ENCODE data around the gene CEP68.

CEP68 gene, protein sequence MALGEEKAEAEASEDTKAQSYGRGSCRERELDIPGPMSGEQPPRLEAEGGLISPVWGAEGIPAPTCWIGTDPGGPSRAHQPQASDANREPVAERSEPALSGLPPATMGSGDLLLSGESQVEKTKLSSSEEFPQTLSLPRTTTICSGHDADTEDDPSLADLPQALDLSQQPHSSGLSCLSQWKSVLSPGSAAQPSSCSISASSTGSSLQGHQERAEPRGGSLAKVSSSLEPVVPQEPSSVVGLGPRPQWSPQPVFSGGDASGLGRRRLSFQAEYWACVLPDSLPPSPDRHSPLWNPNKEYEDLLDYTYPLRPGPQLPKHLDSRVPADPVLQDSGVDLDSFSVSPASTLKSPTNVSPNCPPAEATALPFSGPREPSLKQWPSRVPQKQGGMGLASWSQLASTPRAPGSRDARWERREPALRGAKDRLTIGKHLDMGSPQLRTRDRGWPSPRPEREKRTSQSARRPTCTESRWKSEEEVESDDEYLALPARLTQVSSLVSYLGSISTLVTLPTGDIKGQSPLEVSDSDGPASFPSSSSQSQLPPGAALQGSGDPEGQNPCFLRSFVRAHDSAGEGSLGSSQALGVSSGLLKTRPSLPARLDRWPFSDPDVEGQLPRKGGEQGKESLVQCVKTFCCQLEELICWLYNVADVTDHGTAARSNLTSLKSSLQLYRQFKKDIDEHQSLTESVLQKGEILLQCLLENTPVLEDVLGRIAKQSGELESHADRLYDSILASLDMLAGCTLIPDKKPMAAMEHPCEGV

GRCh38 chr2:65056215-65057053 is at the start of gene CEP68:
TSS of gene CEP68 (plus strand) at chr2:65056416. CDS start at chr2:65069445, 13,029 bp downstream.
- Histone ChIP-seq H3F3A (ENCODE audit: insufficient read depth) (peaks cover 14% of the 10 kb centered on the region; the same call in 1 of the 2 replicates), H3K9me3 (ENCODE audit: insufficient read depth, low read length) (no peaks in the 10 kb centered on the region), H3K4me2 (ENCODE audit: low read depth, low read length, poor library complexity, severe bottlenecking) (peak within 1 kb of the TSS; percentile 81), H3K9ac (ENCODE audit: low read length) (peak within 1 kb of the TSS; percentile 58), H3K27ac (ENCODE audit: low read depth, low read length) (no peak within 1 kb of the TSS), H3K4me3 (ENCODE audit: insufficient read depth, low read length, poor library complexity, severe bottlenecking) (peak within 1 kb of the TSS; percentile 66), H4K20me1 (ENCODE audit: low read depth, low read length) (no peaks in the 10 kb centered on the region), H3K79me2 (ENCODE audit: insufficient read depth, low read length) (no peaks in the 10 kb centered on the region), H3K9me2 (replicated peaks; ENCODE audit: insufficient read depth, low read length) (no peaks in the 10 kb centered on the region), H3K27me3 (ENCODE audit: low read length) (no peaks in the 10 kb centered on the region), H2AFZ (ENCODE audit: low read depth, low read length, severe bottlenecking) (peak within 1 kb of the TSS; percentile 77), H3K36me3 (ENCODE audit: low read length) (no peaks in the 10 kb centered on the region)
- no peak for TF ChIP-seq EZH2phosphoT487 (conservative IDR thresholded peaks at IDR 0.05; ENCODE audit: low read length)
- TF ChIP-seq, protein P1, sequence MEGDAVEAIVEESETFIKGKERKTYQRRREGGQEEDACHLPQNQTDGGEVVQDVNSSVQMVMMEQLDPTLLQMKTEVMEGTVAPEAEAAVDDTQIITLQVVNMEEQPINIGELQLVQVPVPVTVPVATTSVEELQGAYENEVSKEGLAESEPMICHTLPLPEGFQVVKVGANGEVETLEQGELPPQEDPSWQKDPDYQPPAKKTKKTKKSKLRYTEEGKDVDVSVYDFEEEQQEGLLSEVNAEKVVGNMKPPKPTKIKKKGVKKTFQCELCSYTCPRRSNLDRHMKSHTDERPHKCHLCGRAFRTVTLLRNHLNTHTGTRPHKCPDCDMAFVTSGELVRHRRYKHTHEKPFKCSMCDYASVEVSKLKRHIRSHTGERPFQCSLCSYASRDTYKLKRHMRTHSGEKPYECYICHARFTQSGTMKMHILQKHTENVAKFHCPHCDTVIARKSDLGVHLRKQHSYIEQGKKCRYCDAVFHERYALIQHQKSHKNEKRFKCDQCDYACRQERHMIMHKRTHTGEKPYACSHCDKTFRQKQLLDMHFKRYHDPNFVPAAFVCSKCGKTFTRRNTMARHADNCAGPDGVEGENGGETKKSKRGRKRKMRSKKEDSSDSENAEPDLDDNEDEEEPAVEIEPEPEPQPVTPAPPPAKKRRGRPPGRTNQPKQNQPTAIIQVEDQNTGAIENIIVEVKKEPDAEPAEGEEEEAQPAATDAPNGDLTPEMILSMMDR (IDR thresholded peaks at IDR 0.05; ENCODE audit: insufficient read depth, low read length, poor library complexity, severe bottlenecking), result no peak

DNA sequence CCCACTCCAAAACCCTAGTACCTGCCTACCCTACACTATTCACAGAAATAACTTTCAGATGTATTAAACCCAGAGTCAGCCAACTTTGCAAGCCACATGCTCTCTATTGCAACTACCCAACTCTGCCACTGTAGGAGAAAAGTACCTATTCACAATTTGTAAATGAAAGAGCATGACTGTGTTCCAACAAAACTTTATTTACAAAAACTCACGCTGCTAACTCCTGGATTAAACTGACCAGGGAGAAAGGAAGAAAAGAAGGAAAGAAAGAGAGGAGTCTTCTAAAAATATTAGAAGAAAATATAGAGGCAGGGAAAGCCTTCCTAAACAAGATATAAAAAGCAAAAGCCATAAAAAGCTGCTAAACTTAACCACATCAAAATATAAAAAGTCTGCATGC is 42.4 kb upstream of the CEP68 start:
- H3F3A ChIP-seq (ENCODE audit: insufficient read depth), result 0 out of 2 replicates have a peak, but pooled peaks cover 4% of the 10 kb centered on the region
- TF ChIP-seq, protein P1 (IDR thresholded peaks at IDR 0.05; ENCODE audit: insufficient read depth, low read length, poor library complexity, severe bottlenecking), result no peak
- TF ChIP-seq EZH2phosphoT487 (conservative IDR thresholded peaks at IDR 0.05; ENCODE audit: low read length), result no peak
- H3K27ac ChIP-seq (ENCODE audit: low read depth, low read length), result no peak overlapping the region
- H2AFZ ChIP-seq (ENCODE audit: low read depth, low read length, severe bottlenecking), result no peak overlapping the region
- H4K20me1 ChIP-seq (ENCODE audit: low read depth, low read length), result no peaks in the 10 kb centered on the region; the same call in 1 of the 2 replicates
- H3K36me3 ChIP-seq (ENCODE audit: low read length), result peaks cover 69% of the 10 kb centered on the region
- H3K4me3 ChIP-seq (ENCODE audit: insufficient read depth, low read length, poor library complexity, severe bottlenecking), result no peak overlapping the region
- H3K27me3 ChIP-seq (ENCODE audit: low read length), result no peaks in the 10 kb centered on the region
- no peaks in the 10 kb centered on the region for H3K9me3 ChIP-seq (ENCODE audit: insufficient read depth, low read length)
- H3K79me2 ChIP-seq (ENCODE audit: insufficient read depth, low read length), result peaks cover 6% of the 10 kb centered on the region
- no peak overlapping the region for H3K9ac ChIP-seq (ENCODE audit: low read length)
- no peaks in the 10 kb centered on the region for H3K9me2 ChIP-seq (replicated peaks; ENCODE audit: insufficient read depth, low read length)
- H3K4me2 ChIP-seq (ENCODE audit: low read depth, low read length, poor library complexity, severe bottlenecking), result no peak overlapping the region

GRCh38 chr2:65015731-65016130 is 40.5 kb upstream of the CEP68 start:
- Histone ChIP-seq H3K9me2 (replicated peaks; ENCODE audit: insufficient read depth, low read length) (no peaks in the 10 kb centered on the region), H3K9ac (ENCODE audit: low read length) (no peak overlapping the region), H3K36me3 (ENCODE audit: low read length) (peaks cover 65% of the 10 kb centered on the region), H3K4me3 (ENCODE audit: insufficient read depth, low read length, poor library complexity, severe bottlenecking) (no peak overlapping the region), H3K9me3 (ENCODE audit: insufficient read depth, low read length) (no peaks in the 10 kb centered on the region), H2AFZ (ENCODE audit: low read depth, low read length, severe bottlenecking) (no peak overlapping the region), H3F3A (ENCODE audit: insufficient read depth) (no peaks in the 10 kb centered on the region; the same call in 1 of the 2 replicates), H3K27me3 (ENCODE audit: low read length) (no peaks in the 10 kb centered on the region), H4K20me1 (ENCODE audit: low read depth, low read length) (no peaks in the 10 kb centered on the region; the same call in 1 of the 2 replicates), H3K4me2 (ENCODE audit: low read depth, low read length, poor library complexity, severe bottlenecking) (no peak overlapping the region), H3K27ac (ENCODE audit: low read depth, low read length) (no peak overlapping the region), H3K79me2 (ENCODE audit: insufficient read depth, low read length) (peaks cover 5% of the 10 kb centered on the region; the same call in 1 of the 2 replicates)
- TF ChIP-seq, protein P1 (IDR thresholded peaks at IDR 0.05; ENCODE audit: insufficient read depth, low read length, poor library complexity, severe bottlenecking), result no peak
- TF ChIP-seq EZH2phosphoT487 (conservative IDR thresholded peaks at IDR 0.05; ENCODE audit: low read length), result no peak

Data from SU-DHL-6 (cell line).